HEK293 (cell line): ENCODE measurements around the gene BICRA.
A peak's percentile ranks its signal among the peaks of the same experiment; 100 is the strongest.

ENCODE experiments used
- CTCF ChIA-PET: fragments of 350-600 bp; formaldehyde crosslinking; extraction: SDS; loops from one replicate; lab custom pipeline; 2021; ENCODE audit warnings: antibody characterized with exemption; lab: Yijun Ruan, JAX
- POLR2A ChIA-PET: fragments of 300-600 bp; formaldehyde crosslinking; extraction: SDS; loops from one replicate; lab custom pipeline; 2020; ENCODE audit warnings: antibody characterized with exemption, inconsistent platforms; lab: Yijun Ruan, JAX
- H3K27ac ChIP-seq: fragments of 200-500 bp; sonication (Bioruptor generic); 2 replicates; pipeline ENCODE4 v1.5.1; 2014; ENCODE audit warnings: low read depth, low read length, control low read depth, inconsistent platforms; ENCODE audit errors: extremely low read depth
- H3K36me3 ChIP-seq, 2 experiments: fragments of 200-500 bp in 1 of 2; sonication (Bioruptor generic) in 1 of 2; 1 replicate in 1 of 2; 2 replicates in 1 of 2; pipeline ENCODE4 v1.5.1; 2014 to 2017; ENCODE audit warnings: inconsistent platforms in 2 of 2, low read length in 2 of 2; ENCODE audit not compliant: control insufficient read depth in 2 of 2, insufficient read depth in 1 of 2
- H3K4me1 ChIP-seq: fragments of 200-500 bp; sonication (Bioruptor generic); 2 replicates; pipeline ENCODE4 v1.5.1; 2014; ENCODE audit warnings: mild to moderate bottlenecking, low read length, inconsistent platforms; ENCODE audit not compliant: control insufficient read depth, insufficient read depth
- H3K4me3 ChIP-seq: 2 replicates; pipeline ENCODE4 v1.5.1; 2011; ENCODE audit warnings: low read depth, mild to moderate bottlenecking, control low read depth, low read length, moderate library complexity
- H3K9me3 ChIP-seq: fragments of 200-500 bp; sonication (Bioruptor generic); 2 replicates; pipeline ENCODE4 v1.5.1; 2014; ENCODE audit warnings: low read depth, low read length, inconsistent platforms; ENCODE audit not compliant: control insufficient read depth, insufficient read depth
- EGR2 ChIP-seq: fragments of 450-650 bp; formaldehyde crosslinking; IDR thresholded peaks from 2 replicates; pipeline ENCODE4 v1.5.1; 2016; ENCODE audit warnings: low read depth, missing biosample characterization, missing genetic modification characterization
- GLIS1 ChIP-seq: fragments of 450-650 bp; formaldehyde crosslinking; IDR thresholded peaks from 2 replicates; pipeline ENCODE4 v1.5.1; 2016; ENCODE audit warnings: missing biosample characterization, missing genetic modification characterization
- KLF10 ChIP-seq: fragments of 450-650 bp; IDR thresholded peaks from 2 replicates; pipeline ENCODE4 v1.5.1; 2018; ENCODE audit warnings: missing biosample characterization, mild to moderate bottlenecking, missing genetic modification characterization
- RBAK ChIP-seq: fragments of 450-650 bp; formaldehyde crosslinking; IDR thresholded peaks from 2 replicates; pipeline ENCODE4 v1.5.1; 2016; ENCODE audit warnings: missing biosample characterization, missing genetic modification characterization
- ZFHX2 ChIP-seq: fragments of 450-650 bp; formaldehyde crosslinking; conservative IDR thresholded peaks from 2 replicates; pipeline ENCODE4 v1.5.1; 2016; ENCODE audit warnings: missing biosample characterization, missing genetic modification characterization
- ZNF202 ChIP-seq: fragments of 450-650 bp; formaldehyde crosslinking; IDR thresholded peaks from 2 replicates; pipeline ENCODE4 v1.5.1; 2016; ENCODE audit warnings: missing biosample characterization, missing genetic modification characterization, borderline replicate concordance
- ZNF404 ChIP-seq: fragments of 450-650 bp; formaldehyde crosslinking; IDR thresholded peaks from 2 replicates; pipeline ENCODE4 v1.5.1; 2017; ENCODE audit warnings: missing biosample characterization, missing genetic modification characterization
- ZNF664 ChIP-seq: fragments of 450-650 bp; formaldehyde crosslinking; IDR thresholded peaks from 2 replicates; pipeline ENCODE4 v1.5.1; 2016; ENCODE audit warnings: missing biosample characterization, missing genetic modification characterization
- ZNF707 ChIP-seq: fragments of 450-650 bp; formaldehyde crosslinking; IDR thresholded peaks from 2 replicates; pipeline ENCODE4 v1.5.1; 2016; ENCODE audit warnings: missing biosample characterization, missing genetic modification characterization
- TF ChIP-seq, protein P1 (sequence below): fragments of 450-650 bp; formaldehyde crosslinking; IDR thresholded peaks from 2 replicates; pipeline ENCODE4 v1.5.1; 2017; ENCODE audit warnings: missing biosample characterization, missing genetic modification characterization
- TF ChIP-seq, protein P2 (sequence below): fragments of 450-650 bp; formaldehyde crosslinking; IDR thresholded peaks from 2 replicates; pipeline ENCODE4 v1.5.1; 2016; ENCODE audit warnings: missing biosample characterization, missing genetic modification characterization, low read depth
- TF ChIP-seq, protein P3 (sequence below): fragments of 450-650 bp; formaldehyde crosslinking; IDR thresholded peaks from 2 replicates; pipeline ENCODE4 v1.5.1; 2016; ENCODE audit warnings: missing biosample characterization, missing genetic modification characterization
- TF ChIP-seq, protein P4 (sequence below): fragments of 450-650 bp; formaldehyde crosslinking; IDR thresholded peaks from 2 replicates; pipeline ENCODE4 v1.5.1; 2017; ENCODE audit warnings: missing biosample characterization, mild to moderate bottlenecking, missing genetic modification characterization, moderate library complexity

BICRA gene

DNA sequence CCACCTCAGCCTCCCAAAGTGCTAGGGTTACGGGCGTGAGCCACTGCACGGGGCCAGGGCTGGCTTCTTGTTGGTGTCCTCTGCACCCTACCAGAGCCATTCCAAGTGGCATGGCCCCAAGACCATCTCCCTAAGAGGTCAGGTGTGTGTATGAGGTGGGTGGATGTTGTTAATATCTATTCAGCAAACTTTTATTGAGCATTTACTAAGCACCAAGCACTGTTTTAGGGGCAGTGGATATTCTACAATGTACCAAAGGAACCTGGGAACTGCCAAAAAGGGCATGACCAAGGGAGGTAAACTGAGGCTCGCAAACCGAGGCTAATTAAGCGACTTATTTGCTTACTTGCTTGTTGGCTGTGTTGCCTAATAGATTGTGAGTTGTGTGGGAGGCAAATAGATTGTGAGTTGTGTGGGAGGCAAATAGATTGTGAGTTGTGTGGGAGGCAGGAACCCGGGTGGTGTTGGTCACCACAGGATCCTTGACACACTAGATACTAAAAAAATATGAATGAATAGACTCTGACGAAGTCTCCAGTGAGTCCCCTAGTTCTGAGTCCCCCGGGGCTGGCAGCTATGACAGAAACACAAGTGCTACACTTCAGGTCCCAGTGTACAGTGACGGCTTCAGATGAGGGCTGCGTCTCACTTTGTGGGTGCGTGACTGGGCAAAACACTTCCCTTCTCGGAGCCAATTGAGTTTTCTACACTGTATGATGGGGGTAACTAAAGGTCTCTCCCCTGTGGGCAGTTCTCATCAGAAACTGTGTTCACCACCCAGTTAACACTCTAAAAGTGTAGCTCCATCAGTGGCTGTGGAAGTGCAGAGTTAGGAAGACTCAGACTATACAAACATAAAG, 5.0 kb upstream of the BICRA start:
- POLR2A ChIA-PET, result interaction anchor here (0.5 to 1.8 kb wide), 4 partner anchors 33 to 370 kb away, joined by 3 to 5 read pairs (median 4); no protein-coding TSS in a partner anchor
- Histone ChIP-seq H3K27ac (no peak overlapping the region), H3K4me1 (peaks cover 5% of the 10 kb centered on the region; the same call in 1 of the 2 replicates), H3K4me3 (no peak overlapping the region), H3K9me3 (no peaks in the 10 kb centered on the region), H3K36me3 (peaks cover 0 to 2% of the 10 kb centered on the region in 2 experiments; a peak in 2 of 3 replicates)
- CTCF ChIA-PET, result interaction anchor here (0.9 to 1.4 kb wide), 3 partner anchors 88 to 176 kb away, joined by 5 to 7 read pairs (median 5); no protein-coding TSS in a partner anchor
- TF ChIP-seq ZNF404 (tag by site-specific recombination), result no peak
- peak; percentile 97 for TF ChIP-seq ZNF664 (tag by site-specific recombination)
- no peak for TF ChIP-seq RBAK (tag by site-specific recombination)
- TF ChIP-seq ZFHX2 (tag by site-specific recombination), result peak; percentile 99
- TF ChIP-seq KLF10 (tag by site-specific recombination), result no peak
- TF ChIP-seq, protein P1, sequence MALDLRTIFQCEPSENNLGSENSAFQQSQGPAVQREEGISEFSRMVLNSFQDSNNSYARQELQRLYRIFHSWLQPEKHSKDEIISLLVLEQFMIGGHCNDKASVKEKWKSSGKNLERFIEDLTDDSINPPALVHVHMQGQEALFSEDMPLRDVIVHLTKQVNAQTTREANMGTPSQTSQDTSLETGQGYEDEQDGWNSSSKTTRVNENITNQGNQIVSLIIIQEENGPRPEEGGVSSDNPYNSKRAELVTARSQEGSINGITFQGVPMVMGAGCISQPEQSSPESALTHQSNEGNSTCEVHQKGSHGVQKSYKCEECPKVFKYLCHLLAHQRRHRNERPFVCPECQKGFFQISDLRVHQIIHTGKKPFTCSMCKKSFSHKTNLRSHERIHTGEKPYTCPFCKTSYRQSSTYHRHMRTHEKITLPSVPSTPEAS (tag by site-specific recombination), result no peak
- TF ChIP-seq GLIS1 (tag by site-specific recombination), result peak; percentile 28; the same call in 1 of the 2 replicates
- TF ChIP-seq, protein P2, sequence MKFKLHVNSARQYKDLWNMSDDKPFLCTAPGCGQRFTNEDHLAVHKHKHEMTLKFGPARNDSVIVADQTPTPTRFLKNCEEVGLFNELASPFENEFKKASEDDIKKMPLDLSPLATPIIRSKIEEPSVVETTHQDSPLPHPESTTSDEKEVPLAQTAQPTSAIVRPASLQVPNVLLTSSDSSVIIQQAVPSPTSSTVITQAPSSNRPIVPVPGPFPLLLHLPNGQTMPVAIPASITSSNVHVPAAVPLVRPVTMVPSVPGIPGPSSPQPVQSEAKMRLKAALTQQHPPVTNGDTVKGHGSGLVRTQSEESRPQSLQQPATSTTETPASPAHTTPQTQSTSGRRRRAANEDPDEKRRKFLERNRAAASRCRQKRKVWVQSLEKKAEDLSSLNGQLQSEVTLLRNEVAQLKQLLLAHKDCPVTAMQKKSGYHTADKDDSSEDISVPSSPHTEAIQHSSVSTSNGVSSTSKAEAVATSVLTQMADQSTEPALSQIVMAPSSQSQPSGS (tag by site-specific recombination), result no peak
- no peak for TF ChIP-seq ZNF707
- peak; percentile 98 for TF ChIP-seq EGR2
- TF ChIP-seq ZNF202, result no peak
- TF ChIP-seq, protein P3, sequence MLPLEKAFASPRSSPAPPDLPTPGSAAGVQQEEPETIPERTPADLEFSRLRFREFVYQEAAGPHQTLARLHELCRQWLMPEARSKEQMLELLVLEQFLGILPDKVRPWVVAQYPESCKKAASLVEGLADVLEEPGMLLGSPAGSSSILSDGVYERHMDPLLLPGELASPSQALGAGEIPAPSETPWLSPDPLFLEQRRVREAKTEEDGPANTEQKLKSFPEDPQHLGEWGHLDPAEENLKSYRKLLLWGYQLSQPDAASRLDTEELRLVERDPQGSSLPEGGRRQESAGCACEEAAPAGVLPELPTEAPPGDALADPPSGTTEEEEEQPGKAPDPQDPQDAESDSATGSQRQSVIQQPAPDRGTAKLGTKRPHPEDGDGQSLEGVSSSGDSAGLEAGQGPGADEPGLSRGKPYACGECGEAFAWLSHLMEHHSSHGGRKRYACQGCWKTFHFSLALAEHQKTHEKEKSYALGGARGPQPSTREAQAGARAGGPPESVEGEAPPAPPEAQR (tag by site-specific recombination), result no peak

DNA sequence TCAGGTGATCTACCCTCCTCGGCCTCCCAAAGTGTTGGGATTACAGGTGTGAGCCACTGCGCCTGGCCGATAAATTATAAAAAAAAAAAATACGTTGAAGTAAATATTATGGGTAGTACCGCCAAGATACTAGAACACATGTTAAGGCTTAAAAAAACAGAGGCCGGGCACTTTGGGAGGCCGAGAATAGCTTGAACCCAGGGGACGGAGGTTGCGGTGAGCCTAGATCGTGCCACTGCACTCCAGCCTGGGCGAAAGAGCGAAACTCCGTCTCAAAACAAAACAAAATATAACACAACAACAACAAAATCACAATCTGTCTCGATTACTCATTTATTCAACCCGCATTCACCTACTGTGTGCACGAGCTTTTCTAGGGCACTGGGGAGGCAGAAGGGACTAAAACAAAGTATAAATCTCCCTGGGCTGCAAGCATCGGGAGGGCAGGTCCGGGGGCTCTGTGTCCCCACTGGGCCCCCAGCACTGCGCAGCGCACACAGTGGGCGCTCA, 1.3 kb upstream of the BICRA start:
- Histone ChIP-seq H3K4me1 (peaks cover 3% of the 10 kb centered on the region; the same call in 1 of the 2 replicates), H3K36me3 (peaks cover 5 to 8% of the 10 kb centered on the region in 2 experiments; a peak in 2 of 3 replicates), H3K9me3 (no peaks in the 10 kb centered on the region), H3K27ac (peak overlapping the region; percentile 98), H3K4me3 (peak overlapping the region; percentile 68)
- TF ChIP-seq, protein P4, sequence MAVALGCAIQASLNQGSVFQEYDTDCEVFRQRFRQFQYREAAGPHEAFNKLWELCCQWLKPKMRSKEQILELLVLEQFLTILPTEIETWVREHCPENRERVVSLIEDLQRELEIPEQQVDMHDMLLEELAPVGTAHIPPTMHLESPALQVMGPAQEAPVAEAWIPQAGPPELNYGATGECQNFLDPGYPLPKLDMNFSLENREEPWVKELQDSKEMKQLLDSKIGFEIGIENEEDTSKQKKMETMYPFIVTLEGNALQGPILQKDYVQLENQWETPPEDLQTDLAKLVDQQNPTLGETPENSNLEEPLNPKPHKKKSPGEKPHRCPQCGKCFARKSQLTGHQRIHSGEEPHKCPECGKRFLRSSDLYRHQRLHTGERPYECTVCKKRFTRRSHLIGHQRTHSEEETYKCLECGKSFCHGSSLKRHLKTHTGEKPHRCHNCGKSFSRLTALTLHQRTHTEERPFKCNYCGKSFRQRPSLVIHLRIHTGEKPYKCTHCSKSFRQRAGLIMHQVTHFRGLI (tag by site-specific recombination), result no peak
- TF ChIP-seq GLIS1 (tag by site-specific recombination), result peak; percentile 88
- ChIA-PET POLR2A (interaction anchor here (0.6 to 1.6 kb wide), 5 partner anchors 8 to 179 kb away, joined by 3 to 6 read pairs (median 3); no protein-coding TSS in a partner anchor), CTCF (interaction anchor here (0.6 to 1.2 kb wide), 2 partner anchors 89 to 172 kb away, joined by 3 to 4 read pairs; no protein-coding TSS in a partner anchor)
